Activated CD8-positive, alpha-beta memory T cell treated with anti-CD3 and anti-CD28 coated beads for 36 hours (primary cell): Measurements from ENCODE around the gene BEGAIN. TPM values are rescaled to one million over a fixed set of nuclear protein-coding genes. Genes with fewer than 3 reads are reported as not detected.

ENCODE experiments used
- CTCF ChIA-PET: fragments of 350-600 bp; sonication (Branson Sonifier 250); formaldehyde crosslinking; loops from one replicate; lab custom pipeline; 2021; ENCODE audit warnings: antibody characterized with exemption; lab: Charles Lee
- POLR2A ChIA-PET: fragments of 350-600 bp; sonication (Branson Sonifier 250); formaldehyde crosslinking; loops from one replicate; lab custom pipeline; 2021; ENCODE audit warnings: antibody characterized with exemption; lab: Charles Lee
- total RNA-seq, 2 experiments: library from RNA; stranded (reverse); gene quantifications; one replicate each; pipeline ENCODE4 v1.2.3, GENCODE V29; 2021

Gene BEGAIN
- total RNA-seq, 2 experiments from 2014 or later: 3.4 to 3.7 TPM

GRCh38 chr14:100534528-100535286 lies 52.5 kb downstream of the BEGAIN start:
- POLR2A ChIA-PET: no interaction called here

GRCh38 chr14:100533656-100534485 lies 53.3 kb downstream of the BEGAIN start:
- POLR2A ChIA-PET: no interaction called here

More at GRCh38 chr14:100534528-100535286, 52.5 kb downstream of the BEGAIN start:
- CTCF ChIA-PET: interaction anchor here (1.3 kb wide), 1 partner anchor 11 kb away, joined by 3 read pairs; no protein-coding TSS in a partner anchor

GRCh38 chr14:100532906-100533655 lies 54.1 kb downstream of the BEGAIN start:
- POLR2A ChIA-PET: no interaction called here

More at GRCh38 chr14:100533656-100534485, 53.3 kb downstream of the BEGAIN start:
- CTCF ChIA-PET: no interaction called here

GRCh38 chr14:100532154-100532861 lies 54.9 kb downstream of the BEGAIN start:
- ChIA-PET CTCF (interaction anchor here (1.7 kb wide), 1 partner anchor 113 kb away, joined by 3 read pairs; no protein-coding TSS in a partner anchor), POLR2A (no interaction called here)

More at GRCh38 chr14:100532906-100533655, 54.1 kb downstream of the BEGAIN start:
- CTCF ChIA-PET: no interaction called here

DNA sequence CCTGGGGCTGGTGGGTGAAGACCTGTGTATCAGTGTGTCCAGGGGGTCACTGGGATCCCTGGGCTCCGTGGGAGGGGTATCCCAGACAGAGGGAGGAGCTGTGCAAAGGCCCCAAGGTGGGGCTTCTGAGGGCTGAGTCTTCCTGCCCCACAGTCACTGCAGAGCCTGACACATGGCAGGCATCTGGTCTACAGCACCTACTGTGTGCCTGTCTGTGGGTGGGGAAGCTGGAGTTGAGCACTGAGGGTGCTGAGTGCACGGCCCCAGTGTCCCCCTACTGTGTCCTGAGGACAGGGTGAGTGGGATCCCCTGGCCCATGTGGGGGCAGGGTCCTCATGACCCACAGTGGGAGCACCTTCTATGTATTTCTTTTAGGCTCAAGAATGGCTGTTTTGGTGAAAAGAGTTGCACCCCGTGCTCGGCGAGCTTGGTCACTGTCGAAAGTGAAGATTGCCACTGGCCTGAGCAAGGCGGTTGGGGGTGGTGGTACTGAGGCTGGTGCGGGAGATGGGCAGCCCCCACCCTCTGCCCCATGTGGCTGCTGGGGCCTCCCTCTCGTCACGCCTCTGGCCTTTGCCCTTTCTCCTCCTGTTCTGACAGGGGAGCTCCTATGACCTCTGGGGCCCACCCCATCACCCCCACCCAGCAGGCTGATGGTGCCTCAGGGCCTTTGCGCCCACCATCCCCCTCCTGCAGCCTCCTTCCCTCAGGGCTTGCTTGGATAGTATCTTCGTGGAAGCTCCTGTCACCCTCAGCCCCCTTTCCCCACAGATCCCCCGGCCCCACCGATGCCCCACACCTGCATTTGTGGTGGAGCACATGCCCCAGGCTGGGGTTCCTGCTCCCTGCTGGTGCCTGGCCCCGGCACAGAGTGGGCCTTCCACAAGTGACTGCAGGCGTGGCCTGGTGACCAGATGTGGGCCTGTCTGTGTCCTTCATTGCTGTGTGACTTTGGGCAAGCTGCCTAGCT lies 55.8 kb downstream of the BEGAIN start:
- ChIA-PET CTCF (interaction anchor here (1.7 kb wide), 1 partner anchor 114 kb away, joined by 3 read pairs; no protein-coding TSS in a partner anchor), POLR2A (no interaction called here)

GRCh38 chr14:100530270-100531072 lies 56.7 kb downstream of the BEGAIN start:
- CTCF ChIA-PET: interaction anchor here (1.0 to 1.5 kb wide), 2 partner anchors 13 to 14 kb away, joined by 3 read pairs; no protein-coding TSS in a partner anchor
- POLR2A ChIA-PET: no interaction called here

GRCh38 chr14:100529561-100530031 lies 57.6 kb downstream of the BEGAIN start:
- CTCF ChIA-PET: interaction anchor here (1.0 to 1.5 kb wide), 2 partner anchors 14 to 15 kb away, joined by 3 read pairs; no protein-coding TSS in a partner anchor
- POLR2A ChIA-PET: no interaction called here

DNA sequence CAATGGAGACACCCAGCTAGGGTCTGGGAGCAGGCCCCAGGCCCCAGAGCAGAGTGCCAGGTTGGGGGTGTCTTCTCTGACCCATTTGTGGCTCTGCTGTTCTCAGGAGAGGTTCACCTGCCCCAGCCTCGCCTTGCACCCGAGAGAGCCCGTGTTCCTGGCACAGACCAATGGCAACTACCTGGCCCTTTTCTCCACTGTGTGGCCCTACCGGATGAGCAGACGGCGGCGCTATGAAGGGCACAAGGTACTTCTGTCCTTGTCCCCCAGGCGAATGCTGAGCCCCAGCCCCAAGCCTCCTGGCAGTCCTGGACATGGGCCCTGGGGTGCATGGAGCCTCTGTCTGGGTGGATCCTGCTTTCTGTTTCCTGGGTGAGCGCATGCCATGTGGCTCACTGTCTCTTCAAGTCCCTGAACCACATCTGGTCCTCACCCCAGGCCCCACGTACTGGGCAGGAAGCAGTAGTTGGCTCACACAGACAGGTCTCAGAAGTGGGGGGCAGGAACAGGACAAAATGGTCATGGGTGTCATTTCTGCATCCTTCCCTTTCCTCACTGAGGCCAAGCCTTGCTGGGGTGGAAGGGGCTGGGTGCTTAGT lies 58.2 kb downstream of the BEGAIN start:
- ChIA-PET POLR2A (no interaction called here), CTCF (interaction anchor here (1.0 to 1.5 kb wide), 2 partner anchors 14 to 16 kb away, joined by 3 read pairs; no protein-coding TSS in a partner anchor)

DNA sequence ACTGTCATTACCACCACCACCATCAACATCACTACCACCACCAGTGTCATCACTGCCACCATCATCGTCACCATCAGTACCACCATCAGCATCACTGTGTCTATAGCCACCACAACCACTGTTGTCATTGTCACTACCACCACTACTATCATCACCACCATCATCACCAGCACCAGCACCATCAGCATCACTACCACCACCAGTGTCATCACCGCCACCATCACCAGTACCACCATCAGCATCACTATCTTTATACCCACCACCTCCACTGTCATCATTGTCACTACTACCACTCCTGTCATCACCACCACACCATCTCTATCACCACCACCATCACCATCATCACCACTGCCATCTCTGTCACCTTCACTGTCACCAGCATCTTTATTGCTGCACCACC lies 60.6 kb downstream of the BEGAIN start:
- POLR2A ChIA-PET: no interaction called here

DNA sequence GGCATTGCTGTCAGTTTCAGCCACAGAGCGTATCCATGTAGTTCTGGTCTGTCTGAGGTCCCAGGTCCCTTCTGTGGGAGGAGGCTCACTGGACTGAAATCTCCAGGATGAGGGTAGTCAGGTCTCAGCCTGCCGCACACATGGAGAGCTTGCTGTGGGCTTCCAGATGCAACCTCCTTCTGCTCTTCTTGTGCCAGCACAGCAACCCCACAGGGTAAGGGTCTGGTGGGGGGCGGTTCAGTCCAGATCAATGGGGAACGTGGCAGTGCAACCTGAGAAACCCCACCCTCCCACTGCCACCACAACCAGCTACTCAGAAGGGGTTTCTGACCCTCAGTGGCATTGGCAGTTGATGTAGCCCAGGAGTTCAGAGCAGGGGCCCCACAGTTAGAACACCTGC lies 61.2 kb downstream of the BEGAIN start:
- ChIA-PET CTCF (no interaction called here), POLR2A (no interaction called here)

More for the DNA sequence above, 60.6 kb downstream of the BEGAIN start:
- CTCF ChIA-PET: no interaction called here

DNA sequence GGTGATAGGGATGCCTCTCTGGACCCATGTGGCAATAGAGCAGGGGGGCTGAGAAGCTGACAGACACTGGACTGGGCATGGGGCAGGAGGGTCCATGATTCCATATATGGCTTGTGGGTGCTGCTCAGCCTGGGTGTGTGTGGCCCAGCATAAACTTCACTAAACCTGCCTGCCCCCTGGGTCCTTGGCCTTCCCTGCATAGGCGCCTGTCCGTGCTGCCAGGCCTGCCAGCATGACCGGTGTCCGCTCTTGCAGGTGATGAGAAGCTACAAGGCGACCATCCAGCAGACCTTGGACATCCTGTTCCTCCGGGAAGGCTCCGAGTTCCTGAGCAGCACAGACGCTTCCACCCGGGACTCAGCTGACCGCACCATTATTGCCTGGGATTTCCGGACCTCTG lies 61.6 kb downstream of the BEGAIN start:
- POLR2A ChIA-PET: no interaction called here
- CTCF ChIA-PET: no interaction called here

- CTCF ChIA-PET: no interaction called here
- POLR2A ChIA-PET: no interaction called here
Observed at GRCh38 chr14:100524933-100525243, 62.3 kb downstream of the BEGAIN start.

GRCh38 chr14:100524233-100524932 lies 62.8 kb downstream of the BEGAIN start:
- CTCF ChIA-PET: no interaction called here
- POLR2A ChIA-PET: no interaction called here

DNA sequence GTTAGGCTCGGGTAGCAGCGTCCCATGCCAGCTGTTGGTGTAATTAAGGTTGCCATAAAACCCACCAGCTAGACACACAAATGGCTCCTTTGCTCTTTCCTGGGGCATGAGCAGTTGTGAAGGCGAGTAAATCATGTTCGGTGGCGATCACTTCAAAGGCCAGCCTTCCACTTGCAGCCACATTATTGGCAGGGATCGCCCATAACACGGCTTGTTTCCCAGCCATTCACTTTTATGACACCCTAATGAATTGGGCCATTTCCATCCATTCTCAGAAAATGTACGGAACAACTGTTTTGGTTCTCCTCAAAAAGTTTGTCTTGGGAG lies 63.4 kb downstream of the BEGAIN start:
- ChIA-PET POLR2A (no interaction called here), CTCF (no interaction called here)

- POLR2A ChIA-PET: no interaction called here
- CTCF ChIA-PET: no interaction called here
Observed at GRCh38 chr14:100523131-100523842, 63.9 kb downstream of the BEGAIN start.
